ENCODE results near the gene GBX1.
A peak's percentile ranks its signal among the peaks of the same experiment; 100 is the strongest.

The GBX1 gene

GRCh38 chr7:151168003-151168786, 701 bp upstream of the GBX1 start:
- H3K4me3 ChIP-seq (ENCODE audit: low read depth in 1 of 2, low read length in 2 of 2) = peak overlapping the region in 1 of 2 donors; percentile 68
- peaks cover 2 to 19% of the 10 kb centered on the region in 2 donors for H3K4me1 ChIP-seq (ENCODE audit: control insufficient read depth in 1 of 2, insufficient read depth in 2 of 2, low read length in 2 of 2)
- peaks cover 37% of the 10 kb centered on the region for H3K27me3 ChIP-seq (ENCODE audit: low read depth, low read length)
- H3K27ac ChIP-seq (ENCODE audit: low read length) = no peak overlapping the region
- no peaks in the 10 kb centered on the region for H3K36me3 ChIP-seq (ENCODE audit: control insufficient read depth in 1 of 2, insufficient read depth in 2 of 2, low read length in 2 of 2)
- no peaks in the 10 kb centered on the region for H3K9me3 ChIP-seq (ENCODE audit: control insufficient read depth in 1 of 2, low read length in 2 of 2)

- Histone ChIP-seq H3K4me1 (ENCODE audit: control insufficient read depth in 1 of 2, insufficient read depth in 2 of 2, low read length in 2 of 2) (peaks cover 2 to 19% of the 10 kb centered on the region in 2 donors), H3K27me3 (ENCODE audit: low read depth, low read length) (peaks cover 31% of the 10 kb centered on the region), H3K4me3 (ENCODE audit: low read depth in 1 of 2, low read length in 2 of 2) (peak overlapping the region in 1 of 2 donors; percentile 68)
These were observed 781 bp downstream of the GBX1 start for GRCh38 chr7:151166629-151167196.

DNA sequence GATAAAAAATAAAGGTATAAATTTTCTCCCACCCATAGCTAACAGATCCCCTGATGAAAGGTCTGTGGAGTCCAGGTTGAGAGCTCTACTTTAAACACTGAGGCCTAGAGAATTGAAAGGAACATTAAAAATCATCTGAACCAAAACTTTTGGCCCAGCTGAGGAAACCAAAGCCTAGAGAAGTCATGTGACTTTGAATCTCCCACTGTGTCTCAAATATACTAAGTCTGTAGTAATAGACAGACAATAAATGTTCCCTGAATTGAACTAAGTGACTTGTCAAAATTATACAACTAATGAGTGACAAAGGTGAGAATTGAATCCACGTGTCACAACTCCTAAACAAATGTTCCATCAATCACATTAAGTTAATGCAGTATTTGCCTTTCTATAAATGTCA, 5.7 kb downstream of the GBX1 start:
- Histone ChIP-seq H3K27me3 (ENCODE audit: low read depth, low read length) (peaks cover 28% of the 10 kb centered on the region), H3K27ac (ENCODE audit: low read length) (no peak overlapping the region), H3K4me3 (ENCODE audit: low read depth in 1 of 2, low read length in 2 of 2) (no peak overlapping the region), H3K36me3 (ENCODE audit: control insufficient read depth in 1 of 2, insufficient read depth in 2 of 2, low read length in 2 of 2) (no peaks in the 10 kb centered on the region), H3K9me3 (ENCODE audit: control insufficient read depth in 1 of 2, low read length in 2 of 2) (no peaks in the 10 kb centered on the region), H3K4me1 (ENCODE audit: control insufficient read depth in 1 of 2, insufficient read depth in 2 of 2, low read length in 2 of 2) (peaks cover under 1 to 4% of the 10 kb centered on the region in 2 donors)

More at GRCh38 chr7:151166629-151167196, 781 bp downstream of the GBX1 start:
- no peaks in the 10 kb centered on the region for H3K9me3 ChIP-seq (ENCODE audit: control insufficient read depth in 1 of 2, low read length in 2 of 2)
- H3K36me3 ChIP-seq (ENCODE audit: control insufficient read depth in 1 of 2, insufficient read depth in 2 of 2, low read length in 2 of 2) = no peaks in the 10 kb centered on the region
- no peak overlapping the region for H3K27ac ChIP-seq (ENCODE audit: low read length)

DNA sequence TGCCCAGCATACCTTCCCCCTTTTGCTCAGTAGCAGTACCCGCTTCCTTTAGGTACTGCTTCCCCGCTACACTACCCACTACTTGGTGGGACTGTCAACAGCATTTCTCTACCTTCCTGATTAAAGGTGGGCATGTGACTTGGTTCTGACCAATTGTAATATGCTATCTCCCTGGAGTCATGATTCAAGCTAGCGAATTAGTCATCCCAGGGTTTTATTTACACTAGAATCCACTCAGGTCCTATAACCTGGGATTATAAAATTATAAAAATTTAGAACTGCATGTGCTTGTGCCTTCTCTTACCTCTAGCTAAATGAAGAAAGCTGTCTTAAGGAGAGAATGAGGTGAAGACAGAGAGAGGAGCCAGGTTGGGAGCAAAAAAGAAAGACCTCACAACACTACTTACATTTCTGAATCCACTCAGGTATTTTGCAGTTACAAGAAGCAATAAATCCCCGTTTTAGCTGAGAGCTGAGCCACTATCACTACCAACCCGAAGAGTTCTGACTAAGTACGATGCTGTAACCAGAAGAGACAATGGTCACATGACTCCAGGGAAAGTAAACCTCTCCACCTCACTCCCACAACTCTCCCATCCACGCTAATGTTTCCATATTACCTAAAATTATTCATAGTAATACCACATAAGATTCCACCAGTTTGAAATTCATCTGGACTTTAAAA, 9.7 kb downstream of the GBX1 start:
- H3K4me3 ChIP-seq (ENCODE audit: low read depth in 1 of 2, low read length in 2 of 2) = no peak overlapping the region
- peaks cover 12% of the 10 kb centered on the region for H3K27me3 ChIP-seq (ENCODE audit: low read depth, low read length)
- no peaks in the 10 kb centered on the region for H3K4me1 ChIP-seq (ENCODE audit: control insufficient read depth in 1 of 2, insufficient read depth in 2 of 2, low read length in 2 of 2)
- no peaks in the 10 kb centered on the region for H3K36me3 ChIP-seq (ENCODE audit: control insufficient read depth in 1 of 2, insufficient read depth in 2 of 2, low read length in 2 of 2)
- H3K9me3 ChIP-seq (ENCODE audit: control insufficient read depth in 1 of 2, low read length in 2 of 2) = no peaks in the 10 kb centered on the region
- no peak overlapping the region for H3K27ac ChIP-seq (ENCODE audit: low read length)

DNA sequence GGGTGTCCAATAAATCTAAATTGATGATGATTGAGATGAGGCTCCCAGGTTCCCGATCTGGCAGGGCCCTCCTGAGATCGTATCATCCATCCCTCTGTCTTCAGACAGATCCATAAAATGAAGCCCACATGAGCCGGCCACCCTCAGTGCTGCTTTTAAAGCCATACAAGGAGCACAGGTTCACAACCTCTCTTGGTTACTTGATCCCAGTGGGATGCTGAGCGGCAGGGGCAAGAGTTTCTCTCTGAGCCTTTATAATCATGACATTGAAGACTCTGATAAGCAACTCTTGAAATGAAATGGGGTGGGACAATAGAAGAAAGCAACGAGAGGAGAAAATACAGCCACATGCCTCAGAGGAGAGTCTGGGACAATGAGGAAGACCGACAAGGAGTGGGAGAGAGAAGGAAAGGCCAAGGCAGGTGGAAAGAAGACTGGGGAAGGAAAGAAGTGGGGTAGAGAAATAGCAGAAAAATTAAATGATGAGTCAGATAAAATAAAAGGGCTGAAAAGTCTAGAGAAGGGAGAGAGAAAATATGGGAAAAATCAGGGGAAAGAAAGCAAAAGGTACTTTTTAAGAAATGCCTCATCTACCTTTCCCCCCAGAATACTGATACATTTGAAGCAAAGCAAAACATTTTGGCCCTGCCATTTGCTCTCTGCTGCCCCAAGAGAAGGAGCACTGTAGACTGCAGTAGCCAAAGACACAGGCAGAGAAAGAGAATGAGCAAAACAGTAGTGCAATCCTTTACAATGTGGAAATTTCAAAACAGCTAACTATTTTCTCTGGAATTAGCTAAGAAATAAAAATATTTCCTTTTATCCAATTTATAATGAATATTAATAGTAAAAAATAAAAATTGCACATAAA, 14.6 kb downstream of the GBX1 start:
- no peaks in the 10 kb centered on the region for H3K9me3 ChIP-seq (ENCODE audit: control insufficient read depth in 1 of 2, low read length in 2 of 2)
- H3K36me3 ChIP-seq (ENCODE audit: control insufficient read depth in 1 of 2, insufficient read depth in 2 of 2, low read length in 2 of 2) = no peaks in the 10 kb centered on the region
- peaks cover 9% of the 10 kb centered on the region for H3K27me3 ChIP-seq (ENCODE audit: low read depth, low read length)
- no peaks in the 10 kb centered on the region for H3K4me1 ChIP-seq (ENCODE audit: control insufficient read depth in 1 of 2, insufficient read depth in 2 of 2, low read length in 2 of 2)
- no peak overlapping the region for H3K4me3 ChIP-seq (ENCODE audit: low read depth in 1 of 2, low read length in 2 of 2)
- H3K27ac ChIP-seq (ENCODE audit: low read length) = no peak overlapping the region

GRCh38 chr7:151150388-151150787, 17.1 kb downstream of the GBX1 start:
- Histone ChIP-seq H3K9me3 (ENCODE audit: control insufficient read depth in 1 of 2, low read length in 2 of 2) (no peaks in the 10 kb centered on the region), H3K27ac (ENCODE audit: low read length) (no peak overlapping the region), H3K4me1 (ENCODE audit: control insufficient read depth in 1 of 2, insufficient read depth in 2 of 2, low read length in 2 of 2) (no peaks in the 10 kb centered on the region), H3K36me3 (ENCODE audit: control insufficient read depth in 1 of 2, insufficient read depth in 2 of 2, low read length in 2 of 2) (no peaks in the 10 kb centered on the region), H3K27me3 (ENCODE audit: low read depth, low read length) (peaks cover 9% of the 10 kb centered on the region), H3K4me3 (ENCODE audit: low read depth in 1 of 2, low read length in 2 of 2) (no peak overlapping the region)

DNA sequence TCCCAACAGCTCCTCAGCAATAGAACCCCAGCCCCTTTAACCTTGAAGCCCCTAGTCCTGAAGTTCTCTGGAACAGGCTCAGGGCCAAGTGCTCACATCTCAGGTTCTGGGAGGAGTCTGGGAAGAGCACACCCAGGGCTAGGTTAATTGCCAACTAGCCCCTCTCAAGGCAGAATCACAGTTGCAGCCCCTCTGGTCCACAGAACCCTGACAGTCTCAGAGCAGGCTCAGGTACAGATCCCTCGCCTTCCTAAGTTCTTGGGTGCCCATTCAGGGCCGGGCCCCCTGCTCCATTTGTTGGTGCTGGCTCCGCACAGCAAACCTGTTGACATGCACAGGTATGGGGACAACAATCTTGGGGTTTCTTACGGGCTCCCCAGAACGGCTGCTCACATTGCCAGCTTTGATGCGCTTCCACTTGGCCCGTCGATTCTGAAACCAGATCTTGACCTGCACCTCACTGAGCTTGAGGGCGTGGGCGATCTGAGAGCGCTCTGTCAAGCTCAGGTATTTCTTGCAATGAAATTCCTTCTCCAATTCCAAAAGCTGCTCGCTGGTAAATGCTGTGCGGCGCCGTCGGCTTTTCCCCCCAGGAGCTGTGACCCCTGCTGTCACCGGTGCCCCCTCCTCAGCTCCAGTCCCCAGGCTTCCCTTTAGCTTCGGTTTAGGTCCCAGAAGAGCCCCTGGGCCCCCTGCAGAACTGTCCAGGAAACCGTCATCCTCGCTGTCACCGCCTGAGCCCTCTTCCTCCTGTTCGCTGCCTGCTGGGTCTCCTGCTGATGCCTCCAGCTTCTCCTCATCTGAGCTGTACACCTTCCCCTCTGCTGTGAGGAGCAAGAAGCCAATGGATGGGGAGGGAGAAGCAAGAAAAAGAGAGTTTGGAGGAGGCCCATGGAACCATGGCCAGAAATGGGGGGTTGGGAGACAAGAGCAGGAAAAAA, 18.9 kb downstream of the GBX1 start:
- Histone ChIP-seq H3K4me3 (ENCODE audit: low read depth in 1 of 2, low read length in 2 of 2) (no peak overlapping the region), H3K27ac (ENCODE audit: low read length) (no peak overlapping the region), H3K36me3 (ENCODE audit: control insufficient read depth in 1 of 2, insufficient read depth in 2 of 2, low read length in 2 of 2) (peaks cover under 1 to 9% of the 10 kb centered on the region in 2 donors), H3K27me3 (ENCODE audit: low read depth, low read length) (peaks cover 6% of the 10 kb centered on the region), H3K4me1 (ENCODE audit: control insufficient read depth in 1 of 2, insufficient read depth in 2 of 2, low read length in 2 of 2) (no peaks in the 10 kb centered on the region), H3K9me3 (ENCODE audit: control insufficient read depth in 1 of 2, low read length in 2 of 2) (no peaks in the 10 kb centered on the region)

DNA sequence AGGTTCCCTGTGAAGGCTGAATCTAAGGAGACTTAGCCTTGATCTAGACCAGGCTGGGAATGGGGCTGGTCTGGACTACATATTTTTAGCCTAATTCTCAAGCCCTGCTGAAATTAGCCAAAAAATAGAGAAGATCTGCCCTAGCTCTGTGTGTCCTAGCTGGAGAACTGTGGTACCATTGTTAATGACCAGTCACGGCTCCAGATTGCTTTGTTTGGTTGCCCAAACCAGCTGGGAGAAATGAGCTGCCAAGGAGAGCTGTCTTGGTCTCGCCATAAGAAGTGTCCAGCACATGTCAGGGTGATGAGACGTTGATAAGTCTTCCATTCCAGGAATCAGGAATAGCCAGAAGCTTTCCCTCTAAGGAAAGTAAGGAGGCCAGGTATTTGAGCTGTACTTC, 20.7 kb downstream of the GBX1 start:
- no peaks in the 10 kb centered on the region for H3K4me1 ChIP-seq (ENCODE audit: control insufficient read depth in 1 of 2, insufficient read depth in 2 of 2, low read length in 2 of 2)
- H3K4me3 ChIP-seq (ENCODE audit: low read depth in 1 of 2, low read length in 2 of 2) = no peak overlapping the region
- H3K27me3 ChIP-seq (ENCODE audit: low read depth, low read length) = no peaks in the 10 kb centered on the region
- H3K27ac ChIP-seq (ENCODE audit: low read length) = no peak overlapping the region
- no peaks in the 10 kb centered on the region for H3K9me3 ChIP-seq (ENCODE audit: control insufficient read depth in 1 of 2, low read length in 2 of 2)
- H3K36me3 ChIP-seq (ENCODE audit: control insufficient read depth in 1 of 2, insufficient read depth in 2 of 2, low read length in 2 of 2) = peaks cover 13 to 27% of the 10 kb centered on the region in 2 donors

DNA sequence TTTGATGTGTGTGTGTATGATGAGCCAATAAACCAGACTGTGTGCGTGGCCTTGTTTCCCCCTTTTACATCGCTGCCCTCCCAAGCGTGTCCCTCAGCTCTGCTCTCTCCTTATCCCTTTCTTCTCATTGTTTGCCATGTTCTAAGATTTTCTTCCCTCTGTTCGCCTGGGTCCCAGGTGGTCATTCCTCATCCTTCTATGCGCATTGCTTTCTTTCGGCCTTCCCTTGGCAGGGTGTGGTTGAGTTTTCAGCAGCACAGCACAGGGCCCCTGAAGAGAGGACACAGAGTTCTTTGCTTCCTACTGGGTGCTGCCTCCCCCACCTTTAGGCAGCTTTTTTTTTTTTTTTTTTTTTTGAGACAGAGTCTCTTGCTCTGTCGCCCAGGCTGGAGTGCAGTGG, 23.1 kb downstream of the GBX1 start:
- peaks cover 30 to 45% of the 10 kb centered on the region in 2 donors for H3K36me3 ChIP-seq (ENCODE audit: control insufficient read depth in 1 of 2, insufficient read depth in 2 of 2, low read length in 2 of 2)
- no peaks in the 10 kb centered on the region for H3K4me1 ChIP-seq (ENCODE audit: control insufficient read depth in 1 of 2, insufficient read depth in 2 of 2, low read length in 2 of 2)
- no peaks in the 10 kb centered on the region for H3K27me3 ChIP-seq (ENCODE audit: low read depth, low read length)
- H3K4me3 ChIP-seq (ENCODE audit: low read depth in 1 of 2, low read length in 2 of 2) = no peak overlapping the region
- H3K9me3 ChIP-seq (ENCODE audit: control insufficient read depth in 1 of 2, low read length in 2 of 2) = no peaks in the 10 kb centered on the region
- no peak overlapping the region for H3K27ac ChIP-seq (ENCODE audit: low read length)

- H3K9me3 ChIP-seq (ENCODE audit: control insufficient read depth in 1 of 2, low read length in 2 of 2) = no peaks in the 10 kb centered on the region
- H3K4me3 ChIP-seq (ENCODE audit: low read depth in 1 of 2, low read length in 2 of 2) = no peak overlapping the region
- H3K27me3 ChIP-seq (ENCODE audit: low read depth, low read length) = no peaks in the 10 kb centered on the region
- peaks cover 30 to 45% of the 10 kb centered on the region in 2 donors for H3K36me3 ChIP-seq (ENCODE audit: control insufficient read depth in 1 of 2, insufficient read depth in 2 of 2, low read length in 2 of 2)
- no peak overlapping the region for H3K27ac ChIP-seq (ENCODE audit: low read length)
- no peaks in the 10 kb centered on the region for H3K4me1 ChIP-seq (ENCODE audit: control insufficient read depth in 1 of 2, insufficient read depth in 2 of 2, low read length in 2 of 2)
These were observed 24.1 kb downstream of the GBX1 start for GRCh38 chr7:151143261-151144015.

All from muscle layer of duodenum (tissue), 2 donors.